Endodermal cell (in vitro differentiated cells): ENCODE measurements around the gene CFAP61. TPM values are rescaled to one million over a fixed set of nuclear protein-coding genes. Genes with fewer than 3 reads are reported as not detected.
A peak's percentile ranks its signal among the peaks of the same experiment; 100 is the strongest.

Source experiments
- DNase-seq: peaks from one replicate; pipeline ENCODE4 v3.0.0-alpha.2; 2017
- H3K27ac ChIP-seq: 2 replicates; pipeline ENCODE4 v1.5.1; 2013; ENCODE audit warnings: mild to moderate bottlenecking, low read depth, low read length, moderate library complexity
- H3K27me3 ChIP-seq: 2 replicates; pipeline ENCODE4 v1.6.1; 2013; ENCODE audit warnings: mild to moderate bottlenecking, low read length, moderate library complexity; ENCODE audit not compliant: insufficient read depth, control insufficient read depth, poor library complexity, severe bottlenecking
- H3K36me3 ChIP-seq: 2 replicates; pipeline ENCODE4 v1.7.0; 2013; ENCODE audit warnings: mild to moderate bottlenecking, low read length, moderate library complexity; ENCODE audit not compliant: control insufficient read depth, insufficient read depth
- H3K4me1 ChIP-seq: one replicate; pipeline ENCODE4 v1.7.0; 2013; ENCODE audit warnings: low read length; ENCODE audit not compliant: control insufficient read depth, insufficient read depth
- H3K4me3 ChIP-seq: 2 replicates; pipeline ENCODE4 v1.5.1; 2013; ENCODE audit warnings: mild to moderate bottlenecking, low read length, moderate library complexity
- H3K9ac ChIP-seq: 2 replicates; pipeline ENCODE4 v1.6.1; 2013; ENCODE audit warnings: mild to moderate bottlenecking, low read length, moderate library complexity; ENCODE audit not compliant: poor library complexity, severe bottlenecking; ENCODE audit errors: extremely low read depth
- H3K9me3 ChIP-seq: 2 replicates; pipeline ENCODE4 v1.6.1; 2013; ENCODE audit warnings: mild to moderate bottlenecking, low read length, moderate library complexity; ENCODE audit not compliant: control insufficient read depth
- H3K27ac Mint-ChIP-seq: 2 replicates; pipeline ENCODE4 v1.8.0; 2020; ENCODE audit warnings: mixed read lengths
- H3K27me3 Mint-ChIP-seq: 2 replicates; pipeline ENCODE4 v1.8.0; 2021; ENCODE audit warnings: mild to moderate bottlenecking, mixed read lengths; ENCODE audit not compliant: insufficient read depth
- H3K36me3 Mint-ChIP-seq: 2 replicates; pipeline ENCODE4 v1.8.0; 2020; ENCODE audit warnings: low read depth, mixed read lengths
- H3K4me1 Mint-ChIP-seq: 2 replicates; pipeline ENCODE4 v1.8.0; 2020; ENCODE audit warnings: mixed read lengths
- H3K4me3 Mint-ChIP-seq: 2 replicates; pipeline ENCODE4 v1.8.0; 2020; ENCODE audit warnings: mild to moderate bottlenecking, moderate library complexity, mixed read lengths
- H3K9me3 Mint-ChIP-seq: 2 replicates; pipeline ENCODE4 v1.8.0; 2020; ENCODE audit warnings: mild to moderate bottlenecking, mixed read lengths
- WGBS, 2 experiments: methylation state at CpG; one replicate each; pipeline versions ENCODE4 v1.1.5 to v1.1.7; 2013; ENCODE audit warnings: missing lambda C conversion rate in 2 of 2, mixed read lengths in 1 of 2; ENCODE audit not compliant: insufficient coverage in 1 of 2, insufficient read length in 1 of 2; 5-methylcytosine and 5-hydroxymethylcytosine counted together
- total RNA-seq, 2 donors: library from RNA; stranded (reverse); fragmentation: NEBNext Ultra II Directional in 1 of 2; extraction: Animal tissue kit (Norgen Biotek cat#: 25700) in 1 of 2; gene quantifications; 2 replicates in 1 of 2; 3 replicates in 1 of 2; pipeline ENCODE4 v1.2.1, GENCODE V29; 2021
- TF ChIP-seq, protein P1 (sequence below): fragments of 200-600 bp; sonication (generic); conservative IDR thresholded peaks from 2 replicates; pipeline ENCODE4 v1.5.0; 2021; ENCODE audit warnings: antibody characterized with exemption, mild to moderate bottlenecking

The CFAP61 gene
- total RNA-seq, 2 donors from 2014 or later, result 0.64 to 0.73 TPM

- Mint-ChIP-seq H3K27me3 (no peaks in the 10 kb centered on the region), H3K36me3 (no peaks in the 10 kb centered on the region)
Measured at GRCh38 chr20:20181322-20181721, 129.0 kb downstream of the CFAP61 start.

GRCh38 chr20:20184149-20184548 lies 131.8 kb downstream of the CFAP61 start:
- WGBS, 2 experiments, result 87 to 90% methylated on average over 1 of the region's 1 CpG
- no peaks in the 10 kb centered on the region for H3K36me3 Mint-ChIP-seq

More at GRCh38 chr20:20181322-20181721, 129.0 kb downstream of the CFAP61 start:
- Histone ChIP-seq H3K36me3 (no peaks in the 10 kb centered on the region), H3K9me3 (no peaks in the 10 kb centered on the region), H3K27me3 (no peaks in the 10 kb centered on the region), H3K27ac (no peak overlapping the region), H3K9ac (no peak overlapping the region), H3K4me1 (no peaks in the 10 kb centered on the region), H3K4me3 (no peak overlapping the region)
- H3K9me3 Mint-ChIP-seq, result peaks cover 11% of the 10 kb centered on the region
- TF ChIP-seq, protein P1, sequence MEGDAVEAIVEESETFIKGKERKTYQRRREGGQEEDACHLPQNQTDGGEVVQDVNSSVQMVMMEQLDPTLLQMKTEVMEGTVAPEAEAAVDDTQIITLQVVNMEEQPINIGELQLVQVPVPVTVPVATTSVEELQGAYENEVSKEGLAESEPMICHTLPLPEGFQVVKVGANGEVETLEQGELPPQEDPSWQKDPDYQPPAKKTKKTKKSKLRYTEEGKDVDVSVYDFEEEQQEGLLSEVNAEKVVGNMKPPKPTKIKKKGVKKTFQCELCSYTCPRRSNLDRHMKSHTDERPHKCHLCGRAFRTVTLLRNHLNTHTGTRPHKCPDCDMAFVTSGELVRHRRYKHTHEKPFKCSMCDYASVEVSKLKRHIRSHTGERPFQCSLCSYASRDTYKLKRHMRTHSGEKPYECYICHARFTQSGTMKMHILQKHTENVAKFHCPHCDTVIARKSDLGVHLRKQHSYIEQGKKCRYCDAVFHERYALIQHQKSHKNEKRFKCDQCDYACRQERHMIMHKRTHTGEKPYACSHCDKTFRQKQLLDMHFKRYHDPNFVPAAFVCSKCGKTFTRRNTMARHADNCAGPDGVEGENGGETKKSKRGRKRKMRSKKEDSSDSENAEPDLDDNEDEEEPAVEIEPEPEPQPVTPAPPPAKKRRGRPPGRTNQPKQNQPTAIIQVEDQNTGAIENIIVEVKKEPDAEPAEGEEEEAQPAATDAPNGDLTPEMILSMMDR, result no peak
- no peak for DNase-seq
- WGBS, 2 experiments, result 65 to 73% methylated on average over 2 to 3 of the region's 3 CpGs
- no peaks in the 10 kb centered on the region for H3K4me1 Mint-ChIP-seq
- H3K27ac Mint-ChIP-seq, result no peak overlapping the region
- no peak overlapping the region for H3K4me3 Mint-ChIP-seq

GRCh38 chr20:20184706-20185105 lies 132.4 kb downstream of the CFAP61 start:
- H3K4me3 Mint-ChIP-seq, result no peak overlapping the region
- no peaks in the 10 kb centered on the region for H3K36me3 Mint-ChIP-seq
- DNase-seq, result no peak
- TF ChIP-seq, protein P1, result no peak
- H3K27ac ChIP-seq, result no peak overlapping the region
- H3K9ac ChIP-seq, result no peak overlapping the region
- H3K4me1 Mint-ChIP-seq, result no peaks in the 10 kb centered on the region
- H3K9me3 Mint-ChIP-seq, result peaks cover 6% of the 10 kb centered on the region
- 78 to 97% methylated on average over 1 to 2 of the region's 2 CpGs for WGBS, 2 experiments
- H3K27ac Mint-ChIP-seq, result no peak overlapping the region
- no peaks in the 10 kb centered on the region for H3K27me3 Mint-ChIP-seq
- no peaks in the 10 kb centered on the region for H3K27me3 ChIP-seq
- no peaks in the 10 kb centered on the region for H3K36me3 ChIP-seq
- H3K4me3 ChIP-seq, result no peak overlapping the region
- no peaks in the 10 kb centered on the region for H3K4me1 ChIP-seq
- no peaks in the 10 kb centered on the region for H3K9me3 ChIP-seq

More at GRCh38 chr20:20184149-20184548, 131.8 kb downstream of the CFAP61 start:
- Mint-ChIP-seq H3K27ac (no peak overlapping the region), H3K4me1 (no peaks in the 10 kb centered on the region), H3K27me3 (no peaks in the 10 kb centered on the region), H3K4me3 (no peak overlapping the region), H3K9me3 (peaks cover 11% of the 10 kb centered on the region)
- TF ChIP-seq, protein P1, result peak; percentile 53
- Histone ChIP-seq H3K9me3 (no peaks in the 10 kb centered on the region), H3K27ac (no peak overlapping the region), H3K36me3 (no peaks in the 10 kb centered on the region), H3K9ac (no peak overlapping the region), H3K27me3 (no peaks in the 10 kb centered on the region), H3K4me3 (no peak overlapping the region), H3K4me1 (no peaks in the 10 kb centered on the region)
- no peak for DNase-seq
